WI38 (cell line): Measurements from ENCODE around the gene CBY2.

Source experiments
- H3K4me3 ChIP-seq: 2 replicates; pipeline ENCODE4 v1.5.1; 2011; ENCODE audit warnings: low read depth, mild to moderate bottlenecking, control low read depth, low read length
- CTCF ChIP-seq: IDR thresholded peaks from 2 replicates; pipeline ENCODE4 v1.5.1; 2012; ENCODE audit warnings: low read depth, mild to moderate bottlenecking, control low read depth, low read length

CBY2 gene

GRCh38 chr13:45670189-45670885 is 31.8 kb upstream of the CBY2 start:
- H3K4me3 ChIP-seq: no peak overlapping the region
- no peak for TF ChIP-seq CTCF

- no peak for TF ChIP-seq CTCF
- no peak overlapping the region for H3K4me3 ChIP-seq
These were observed 27.2 kb upstream of the CBY2 start for GRCh38 chr13:45674908-45675307.

GRCh38 chr13:45678282-45678681 is 23.8 kb upstream of the CBY2 start:
- no peak for TF ChIP-seq CTCF
- H3K4me3 ChIP-seq: no peak overlapping the region

GRCh38 chr13:45681113-45681512 is 21.0 kb upstream of the CBY2 start:
- no peak overlapping the region for H3K4me3 ChIP-seq
- TF ChIP-seq CTCF: no peak

- H3K4me3 ChIP-seq: no peak overlapping the region
- TF ChIP-seq CTCF: no peak
These were observed 19.6 kb upstream of the CBY2 start for GRCh38 chr13:45682494-45683008.

- TF ChIP-seq CTCF: no peak
These were observed 18.4 kb upstream of the CBY2 start for GRCh38 chr13:45683701-45684100.

GRCh38 chr13:45688577-45688976 is 13.5 kb upstream of the CBY2 start:
- H3K4me3 ChIP-seq: no peak overlapping the region
- TF ChIP-seq CTCF: no peak

More at GRCh38 chr13:45683701-45684100, 18.4 kb upstream of the CBY2 start:
- H3K4me3 ChIP-seq: no peak overlapping the region
